DOHH2 (cell line): ENCODE measurements around the gene TANC2.

Experiments used
- H3F3A ChIP-seq: fragments of 200-600 bp; sonication (generic), shearing (Covaris generic); 2 replicates; pipeline ENCODE4 v1.6.0; 2016; ENCODE audit warnings: antibody characterized with exemption, mild to moderate bottlenecking; ENCODE audit not compliant: control insufficient read depth, insufficient read depth
- H3K27ac ChIP-seq: fragments of 200-600 bp; sonication (generic); 2 replicates; pipeline ENCODE4 v1.5.1; 2014; ENCODE audit warnings: low read depth, mild to moderate bottlenecking, low read length, moderate library complexity
- H3K27me3 ChIP-seq: fragments of 200-600 bp; sonication (generic); 2 replicates; pipeline ENCODE4 v1.6.1; 2014; ENCODE audit warnings: mild to moderate bottlenecking, low read length, mixed read lengths; ENCODE audit not compliant: control insufficient read depth
- H3K36me3 ChIP-seq: fragments of 200-600 bp; sonication (generic); 2 replicates; pipeline ENCODE4 v1.6.1; 2014; ENCODE audit warnings: mild to moderate bottlenecking, low read length, moderate library complexity, mixed read lengths; ENCODE audit not compliant: control insufficient read depth
- H3K4me1 ChIP-seq: fragments of 200-600 bp; sonication (generic); 2 replicates; pipeline ENCODE4 v1.6.1; 2014; ENCODE audit warnings: mild to moderate bottlenecking, low read length, mixed read lengths; ENCODE audit not compliant: control insufficient read depth
- H3K4me2 ChIP-seq: fragments of 200-600 bp; sonication (generic); 2 replicates; pipeline ENCODE4 v1.6.0; 2014; ENCODE audit warnings: mild to moderate bottlenecking, low read length, moderate library complexity
- H3K4me3 ChIP-seq: fragments of 200-600 bp; sonication (generic); 2 replicates; pipeline ENCODE4 v1.5.1; 2014; ENCODE audit warnings: mild to moderate bottlenecking, low read length, mixed read lengths
- H3K79me2 ChIP-seq: fragments of 200-600 bp; sonication (generic); 2 replicates; pipeline ENCODE4 v1.6.1; 2014; ENCODE audit warnings: mild to moderate bottlenecking, low read length, mixed read lengths; ENCODE audit not compliant: control insufficient read depth
- H3K9me2 ChIP-seq: fragments of 200-600 bp; sonication (generic); replicated peaks from 2 replicates; pipeline ENCODE4 v1.6.1; 2014; ENCODE audit warnings: mild to moderate bottlenecking, low read length, mixed read lengths; ENCODE audit not compliant: control insufficient read depth
- H3K9me3 ChIP-seq: fragments of 200-600 bp; sonication (generic); 2 replicates; pipeline ENCODE4 v1.6.1; 2014; ENCODE audit warnings: antibody characterized with exemption, low read length, mixed read lengths; ENCODE audit not compliant: control insufficient read depth, insufficient read depth
- H4K20me1 ChIP-seq: fragments of 200-600 bp; sonication (generic); 2 replicates; pipeline ENCODE4 v1.6.0; 2014; ENCODE audit warnings: low read depth, mild to moderate bottlenecking, antibody characterized with exemption, low read length, moderate library complexity; ENCODE audit not compliant: control insufficient read depth, insufficient read depth
- EZH2phosphoT487 ChIP-seq: fragments of 200-600 bp; sonication (generic); IDR thresholded peaks from 2 replicates; pipeline ENCODE4 v1.6.1; 2017; ENCODE audit warnings: borderline replicate concordance, mild to moderate bottlenecking, antibody characterized with exemption, low read length, moderate library complexity, mixed read lengths
- TF ChIP-seq, protein P1 (sequence below): fragments of 200-600 bp; sonication (generic); IDR thresholded peaks from one replicate; pipeline ENCODE4 v1.5.1; 2014; ENCODE audit warnings: antibody characterized with exemption, mild to moderate bottlenecking, low read depth, low read length; ENCODE audit not compliant: poor library complexity, severe bottlenecking

TANC2 gene

DNA sequence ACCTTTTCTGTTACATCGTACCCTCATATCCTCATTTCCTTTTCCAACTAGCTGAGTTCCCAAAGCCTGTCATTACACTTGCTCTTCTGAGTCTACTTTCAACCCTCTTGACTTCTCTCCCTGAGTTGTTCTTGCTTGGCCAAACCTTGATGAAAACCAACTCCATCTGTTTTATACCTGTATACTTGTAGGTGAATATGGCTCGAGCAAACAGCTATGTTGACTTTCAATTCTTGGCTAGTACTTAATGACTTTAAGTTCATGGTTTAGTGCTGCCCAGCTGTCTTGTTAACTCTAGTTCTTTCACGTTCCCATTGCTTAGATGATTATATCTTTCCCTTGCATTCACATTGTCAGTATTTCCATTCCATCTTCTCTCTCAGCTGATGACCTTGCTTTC lies 14.8 kb downstream of the TANC2 start:
- TF ChIP-seq EZH2phosphoT487 = no peak
- TF ChIP-seq, protein P1, sequence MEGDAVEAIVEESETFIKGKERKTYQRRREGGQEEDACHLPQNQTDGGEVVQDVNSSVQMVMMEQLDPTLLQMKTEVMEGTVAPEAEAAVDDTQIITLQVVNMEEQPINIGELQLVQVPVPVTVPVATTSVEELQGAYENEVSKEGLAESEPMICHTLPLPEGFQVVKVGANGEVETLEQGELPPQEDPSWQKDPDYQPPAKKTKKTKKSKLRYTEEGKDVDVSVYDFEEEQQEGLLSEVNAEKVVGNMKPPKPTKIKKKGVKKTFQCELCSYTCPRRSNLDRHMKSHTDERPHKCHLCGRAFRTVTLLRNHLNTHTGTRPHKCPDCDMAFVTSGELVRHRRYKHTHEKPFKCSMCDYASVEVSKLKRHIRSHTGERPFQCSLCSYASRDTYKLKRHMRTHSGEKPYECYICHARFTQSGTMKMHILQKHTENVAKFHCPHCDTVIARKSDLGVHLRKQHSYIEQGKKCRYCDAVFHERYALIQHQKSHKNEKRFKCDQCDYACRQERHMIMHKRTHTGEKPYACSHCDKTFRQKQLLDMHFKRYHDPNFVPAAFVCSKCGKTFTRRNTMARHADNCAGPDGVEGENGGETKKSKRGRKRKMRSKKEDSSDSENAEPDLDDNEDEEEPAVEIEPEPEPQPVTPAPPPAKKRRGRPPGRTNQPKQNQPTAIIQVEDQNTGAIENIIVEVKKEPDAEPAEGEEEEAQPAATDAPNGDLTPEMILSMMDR = no peak

DNA sequence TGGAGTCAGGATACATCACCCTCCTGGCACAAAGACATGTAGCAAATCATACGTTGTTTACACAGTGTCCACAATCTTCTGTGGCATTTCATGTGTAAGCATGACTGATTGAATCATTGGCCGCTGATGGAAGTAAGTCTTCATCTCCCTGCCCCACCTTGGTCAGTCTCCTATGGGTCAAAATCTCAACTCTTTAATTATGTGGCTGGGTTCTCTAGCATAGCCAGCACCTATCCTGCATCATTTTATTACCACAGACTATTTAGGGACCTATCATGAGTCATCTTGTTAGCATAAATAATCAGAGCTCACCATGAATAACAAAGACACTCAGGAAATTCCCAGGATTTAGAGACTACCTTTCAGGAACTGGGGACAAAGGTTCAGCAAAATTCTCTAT lies 15.9 kb downstream of the TANC2 start:
- Histone ChIP-seq H3K4me2 (no peak overlapping the region), H3K79me2 (no peaks in the 10 kb centered on the region), H3K9me3 (no peaks in the 10 kb centered on the region), H3K27me3 (peaks cover 3% of the 10 kb centered on the region; the same call in 1 of the 2 replicates), H3K4me3 (no peak overlapping the region), H3K9me2 (no peaks in the 10 kb centered on the region), H3K36me3 (no peaks in the 10 kb centered on the region), H3K27ac (no peak overlapping the region), H4K20me1 (no peaks in the 10 kb centered on the region), H3F3A (no peaks in the 10 kb centered on the region), H3K4me1 (no peaks in the 10 kb centered on the region)
- TF ChIP-seq, protein P1 = no peak

More for the DNA sequence above, 14.8 kb downstream of the TANC2 start:
- H3K4me2 ChIP-seq = no peak overlapping the region
- H3K36me3 ChIP-seq = no peaks in the 10 kb centered on the region
- peaks cover 3% of the 10 kb centered on the region; the same call in 1 of the 2 replicates for H3K27me3 ChIP-seq
- no peaks in the 10 kb centered on the region for H4K20me1 ChIP-seq
- no peaks in the 10 kb centered on the region for H3K4me1 ChIP-seq
- no peak overlapping the region for H3K27ac ChIP-seq
- no peaks in the 10 kb centered on the region for H3K9me2 ChIP-seq
- H3K4me3 ChIP-seq = no peak overlapping the region
- H3F3A ChIP-seq = no peaks in the 10 kb centered on the region
- H3K9me3 ChIP-seq = no peaks in the 10 kb centered on the region
- no peaks in the 10 kb centered on the region for H3K79me2 ChIP-seq

- Histone ChIP-seq H3K4me2 (no peak overlapping the region), H4K20me1 (no peaks in the 10 kb centered on the region), H3K9me3 (no peaks in the 10 kb centered on the region), H3K9me2 (no peaks in the 10 kb centered on the region), H3K27ac (no peak overlapping the region), H3F3A (no peaks in the 10 kb centered on the region), H3K27me3 (peaks cover 3% of the 10 kb centered on the region; the same call in 1 of the 2 replicates), H3K36me3 (no peaks in the 10 kb centered on the region), H3K4me1 (no peaks in the 10 kb centered on the region), H3K4me3 (no peak overlapping the region), H3K79me2 (no peaks in the 10 kb centered on the region)
- no peak for TF ChIP-seq EZH2phosphoT487
- TF ChIP-seq, protein P1 = no peak
Measured at GRCh38 chr17:62984801-62985200, 18.8 kb downstream of the TANC2 start.

DNA sequence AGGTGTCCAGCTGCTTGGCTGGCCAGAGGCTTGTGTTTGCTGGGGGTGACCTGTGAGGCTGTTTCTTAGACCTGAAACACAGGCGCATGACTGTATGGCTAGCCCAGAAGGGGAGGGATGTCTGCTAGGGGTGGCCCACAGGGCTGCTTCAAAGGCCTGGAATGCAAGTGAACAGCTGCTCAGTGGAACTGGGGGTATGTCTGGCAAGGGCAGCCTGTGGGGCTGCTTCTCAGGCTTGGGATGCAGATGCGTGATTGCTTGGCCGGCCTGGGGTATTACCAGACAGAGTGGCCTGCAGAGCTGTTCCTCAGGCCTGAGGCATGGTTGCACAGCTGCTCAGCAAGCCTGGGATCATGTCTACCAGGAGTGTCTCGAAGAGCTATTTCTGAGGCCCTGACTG lies 20.5 kb downstream of the TANC2 start:
- Histone ChIP-seq H3K36me3 (no peaks in the 10 kb centered on the region), H3F3A (no peaks in the 10 kb centered on the region), H3K27ac (no peak overlapping the region), H3K4me3 (no peak overlapping the region), H3K4me2 (no peak overlapping the region), H3K9me2 (no peaks in the 10 kb centered on the region), H3K27me3 (no peaks in the 10 kb centered on the region; the same call in 1 of the 2 replicates), H4K20me1 (no peaks in the 10 kb centered on the region), H3K4me1 (no peaks in the 10 kb centered on the region), H3K79me2 (no peaks in the 10 kb centered on the region), H3K9me3 (no peaks in the 10 kb centered on the region)
- TF ChIP-seq, protein P1 = no peak
- TF ChIP-seq EZH2phosphoT487 = no peak
